GM06990 (cell line): Measurements from ENCODE around the gene EFEMP2.

Source experiments
- DNase-seq: peaks from one replicate; pipeline ENCODE4 v3.0.0-alpha.2; 2011; ENCODE audit not compliant: insufficient read length; ENCODE audit errors: extremely low read depth
- H3K27me3 ChIP-seq: replicated peaks from 2 replicates; pipeline ENCODE4 v1.6.0; 2011; ENCODE audit warnings: low read length; ENCODE audit not compliant: control insufficient read depth, insufficient read depth
- H3K36me3 ChIP-seq: 2 replicates; pipeline ENCODE4 v1.5.1; 2011; ENCODE audit warnings: low read length; ENCODE audit not compliant: control insufficient read depth, insufficient read depth
- H3K4me3 ChIP-seq: replicated peaks from 2 replicates; pipeline ENCODE4 v1.5.1; 2011; ENCODE audit warnings: low read depth, mild to moderate bottlenecking, control low read depth, low read length
- CTCF ChIP-seq: IDR thresholded peaks from 2 replicates; pipeline ENCODE4 v1.5.1; 2011; ENCODE audit warnings: low read length, control low read depth, mild to moderate bottlenecking, inconsistent platforms; ENCODE audit not compliant: insufficient read depth, poor library complexity, severe bottlenecking

Gene EFEMP2

GRCh38 chr11:65899356-65900124 is 26.9 kb upstream of the EFEMP2 start:
- peak; percentile 63 for DNase-seq
- no peaks in the 10 kb centered on the region; the same call in none of the 2 replicates for H3K36me3 ChIP-seq
- peak; percentile 21 for TF ChIP-seq CTCF
- peak overlapping the region; percentile 89 for H3K4me3 ChIP-seq
- no peaks in the 10 kb centered on the region; the same call in 1 of the 2 replicates for H3K27me3 ChIP-seq

- Histone ChIP-seq H3K4me3 (peak overlapping the region; percentile 89), H3K27me3 (no peaks in the 10 kb centered on the region; the same call in 1 of the 2 replicates), H3K36me3 (no peaks in the 10 kb centered on the region; the same call in none of the 2 replicates)
- TF ChIP-seq CTCF = no peak
- DNase-seq = no peak
Measured at GRCh38 chr11:65898656-65899355, 26.2 kb upstream of the EFEMP2 start.

- DNase-seq = no peak
- H3K4me3 ChIP-seq = no peak overlapping the region
- no peak for TF ChIP-seq CTCF
- H3K36me3 ChIP-seq = no peaks in the 10 kb centered on the region; the same call in none of the 2 replicates
- no peaks in the 10 kb centered on the region for H3K27me3 ChIP-seq
Measured at GRCh38 chr11:65897020-65897471, 24.4 kb upstream of the EFEMP2 start.

- Histone ChIP-seq H3K4me3 (no peak overlapping the region), H3K27me3 (no peaks in the 10 kb centered on the region), H3K36me3 (no peaks in the 10 kb centered on the region; the same call in none of the 2 replicates)
- no peak for TF ChIP-seq CTCF
- DNase-seq = no peak
Measured at GRCh38 chr11:65896034-65896999, 23.7 kb upstream of the EFEMP2 start.

- no peaks in the 10 kb centered on the region for H3K27me3 ChIP-seq
- no peaks in the 10 kb centered on the region; the same call in none of the 2 replicates for H3K36me3 ChIP-seq
- TF ChIP-seq CTCF = no peak
- DNase-seq = no peak
- no peak overlapping the region for H3K4me3 ChIP-seq
Measured at GRCh38 chr11:65895482-65895981, 22.9 kb upstream of the EFEMP2 start.
